RPMI8226 (cell line): ENCODE results near the gene SPG7.
"Not testable (repeated sequence)": the region's sequence is repeated elsewhere in the genome, so short reads cannot be mapped to it uniquely, and the experiment has no call there.

Source experiments
- DNase-seq: peaks from one replicate; pipeline ENCODE4 v3.0.0-alpha.2; 2015

Gene SPG7

GRCh38 chr16:89507834-89508590 lies at the start of gene SPG7:
Gene SPG7 (plus strand): TSS chr16:89508403. CDS start chr16:89508418, 15 bp downstream.
- peak; percentile 84 for DNase-seq

GRCh38 chr16:89458551-89458950 lies 49.7 kb upstream of the SPG7 start:
- no peak for DNase-seq

GRCh38 chr16:89458967-89459366 lies 49.2 kb upstream of the SPG7 start:
- no peak for DNase-seq

GRCh38 chr16:89460556-89460955 lies 47.6 kb upstream of the SPG7 start:
- no peak for DNase-seq

GRCh38 chr16:89461890-89462289 lies 46.3 kb upstream of the SPG7 start:
- not testable (repeated sequence) for DNase-seq

GRCh38 chr16:89462639-89463038 lies 45.6 kb upstream of the SPG7 start:
- DNase-seq, result not testable (repeated sequence)

GRCh38 chr16:89463312-89463711 lies 44.9 kb upstream of the SPG7 start:
- not testable (repeated sequence) for DNase-seq

- no peak for DNase-seq
Observed at GRCh38 chr16:89466920-89467319, 41.3 kb upstream of the SPG7 start.

- no peak for DNase-seq
Observed at GRCh38 chr16:89467382-89467781, 40.8 kb upstream of the SPG7 start.

- DNase-seq, result no peak
Observed at GRCh38 chr16:89472711-89473075, 35.5 kb upstream of the SPG7 start.

GRCh38 chr16:89473136-89473712 lies 35.0 kb upstream of the SPG7 start:
- DNase-seq, result no peak

GRCh38 chr16:89473791-89474414 lies 34.3 kb upstream of the SPG7 start:
- DNase-seq, result no peak

GRCh38 chr16:89475144-89475543 lies 33.1 kb upstream of the SPG7 start:
- DNase-seq, result no peak

GRCh38 chr16:89476379-89476778 lies 31.8 kb upstream of the SPG7 start:
- DNase-seq, result no peak

GRCh38 chr16:89476811-89477261 lies 31.4 kb upstream of the SPG7 start:
- no peak for DNase-seq

GRCh38 chr16:89478576-89479221 lies 29.5 kb upstream of the SPG7 start:
- DNase-seq, result no peak

- DNase-seq, result no peak
Observed at GRCh38 chr16:89481356-89481955, 26.7 kb upstream of the SPG7 start.

GRCh38 chr16:89482150-89482816 lies 25.9 kb upstream of the SPG7 start:
- DNase-seq, result no peak

- DNase-seq, result no peak
Observed at GRCh38 chr16:89482817-89483205, 25.4 kb upstream of the SPG7 start.

GRCh38 chr16:89484041-89484501 lies 24.1 kb upstream of the SPG7 start:
- DNase-seq, result no peak

GRCh38 chr16:89484923-89485679 lies 23.1 kb upstream of the SPG7 start:
- DNase-seq, result peak; percentile 62
